Left kidney (tissue), 2 donors: ENCODE data around the gene PNKP. TPM values are rescaled to one million over a fixed set of nuclear protein-coding genes. Genes with fewer than 3 reads are reported as not detected.

ENCODE experiments used
- DNase-seq: peaks from one replicate; pipeline ENCODE4 v3.0.0-alpha.2; 2013
- polyA plus RNA-seq: library from polyadenylated mRNA; unstranded; fragments of 120-200 nt; gene quantifications from one replicate; pipeline ENCODE4 v1.2.1, GENCODE V29; 2013; ENCODE audit not compliant: insufficient read length

Gene PNKP
- polyA plus RNA-seq, 1 donor, result 71.5 TPM

- DNase-seq, result no peak
These were observed 6.9 kb downstream of the PNKP start for GRCh38 chr19:49860336-49861102.

GRCh38 chr19:49859682-49860335, 7.6 kb downstream of the PNKP start:
- no peak for DNase-seq

- no peak for DNase-seq
These were observed 9.0 kb downstream of the PNKP start for GRCh38 chr19:49858088-49858985.

- DNase-seq, result no peak
These were observed 9.6 kb downstream of the PNKP start for GRCh38 chr19:49857838-49858087.

GRCh38 chr19:49857061-49857837, 10.1 kb downstream of the PNKP start:
- no peak for DNase-seq

- no peak for DNase-seq
These were observed 10.8 kb downstream of the PNKP start for GRCh38 chr19:49856574-49857021.

GRCh38 chr19:49855676-49856573, 11.5 kb downstream of the PNKP start:
- no peak for DNase-seq

GRCh38 chr19:49855277-49855675, 12.1 kb downstream of the PNKP start:
- no peak for DNase-seq

GRCh38 chr19:49854378-49855263, 12.8 kb downstream of the PNKP start:
- DNase-seq, result no peak

- no peak for DNase-seq
These were observed 13.5 kb downstream of the PNKP start for GRCh38 chr19:49853852-49854377.

GRCh38 chr19:49852631-49853126, 14.7 kb downstream of the PNKP start:
- DNase-seq, result no peak

GRCh38 chr19:49851456-49852259, 15.7 kb downstream of the PNKP start:
- DNase-seq, result no peak

GRCh38 chr19:49850487-49851342, 16.7 kb downstream of the PNKP start, which contains the start of gene PTOV1:
TSS of gene PTOV1 (plus strand) at chr19:49851159.
- peak; percentile 89 for DNase-seq

- DNase-seq, result no peak
These were observed 17.2 kb downstream of the PNKP start for GRCh38 chr19:49850221-49850486.

GRCh38 chr19:49849433-49850220, 17.7 kb downstream of the PNKP start:
- no peak for DNase-seq

- no peak for DNase-seq
These were observed 18.4 kb downstream of the PNKP start for GRCh38 chr19:49848938-49849337.
